Measurements from ENCODE around the gene C14orf132.
"Not testable (repeated sequence)": the region's sequence is repeated elsewhere in the genome, so short reads cannot be mapped to it uniquely, and the experiment has no call there.

Gene C14orf132

DNA sequence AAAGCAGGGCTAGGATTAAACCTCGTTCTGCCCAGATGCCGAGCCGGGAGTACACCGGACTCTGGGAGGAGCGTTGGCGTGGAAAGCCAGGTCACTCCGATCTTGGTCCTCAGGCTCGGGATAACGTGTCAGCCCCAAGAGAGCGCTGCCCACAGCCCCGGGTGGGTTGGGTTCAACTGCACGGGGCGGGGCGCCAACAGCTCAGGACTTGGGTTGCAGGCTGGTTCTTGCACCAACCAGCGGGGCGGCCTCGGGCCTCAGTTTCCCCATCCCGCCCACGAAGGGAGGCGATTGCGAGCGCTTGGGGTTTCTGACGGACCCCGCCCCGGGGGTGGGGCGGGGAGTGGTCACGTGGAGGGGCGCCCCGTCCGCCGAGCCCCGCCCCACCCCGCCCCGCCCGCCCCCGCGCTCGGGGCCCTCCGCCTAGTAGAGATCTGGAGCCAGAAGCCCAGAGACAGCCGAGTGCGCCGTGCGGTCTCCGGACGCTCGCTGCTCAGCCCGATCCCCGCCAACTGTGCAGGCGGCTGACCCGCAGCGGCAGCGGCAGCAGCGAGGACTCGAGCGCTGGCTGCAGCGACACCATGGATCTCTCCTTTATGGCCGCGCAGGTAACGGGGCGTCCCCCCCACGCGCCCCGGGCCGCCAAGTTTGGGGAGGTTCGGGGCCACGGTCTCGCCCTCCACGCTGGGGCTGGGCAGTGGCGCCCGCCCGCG, at the start of gene C14orf132:
C14orf132 (plus strand) TSS at position 443 of the 713 bp plus-strand sequence; CDS start at position 582, 139 bp downstream.
- Histone ChIP-seq H3K36me3 (ENCODE audit: control insufficient read depth, insufficient read depth, low read length) (no peaks in the 10 kb centered on the region), H3K4me3 (ENCODE audit: low read length) (peak within 1 kb of the TSS; percentile 49), H3K27me3 (ENCODE audit: control insufficient read depth, insufficient read depth, low read length) (peaks cover 10% of the 10 kb centered on the region), H3K9ac (ENCODE audit: low read length) (peak within 1 kb of the TSS; percentile 30), H3K9me3 (ENCODE audit: control insufficient read depth, low read length) (no peaks in the 10 kb centered on the region), H3K4me1 (ENCODE audit: control insufficient read depth, insufficient read depth, low read length) (peaks cover 14% of the 10 kb centered on the region)

GRCh38 chr14:95993768-95994592, 45.2 kb upstream of the C14orf132 start:
- Histone ChIP-seq H3K9ac (ENCODE audit: low read length) (no peak overlapping the region), H3K4me3 (ENCODE audit: low read length) (no peak overlapping the region), H3K9me3 (ENCODE audit: control insufficient read depth, low read length) (no peaks in the 10 kb centered on the region), H3K27me3 (ENCODE audit: control insufficient read depth, insufficient read depth, low read length) (peaks cover 9% of the 10 kb centered on the region), H3K4me1 (ENCODE audit: control insufficient read depth, insufficient read depth, low read length) (no peaks in the 10 kb centered on the region), H3K36me3 (ENCODE audit: control insufficient read depth, insufficient read depth, low read length) (no peaks in the 10 kb centered on the region)

DNA sequence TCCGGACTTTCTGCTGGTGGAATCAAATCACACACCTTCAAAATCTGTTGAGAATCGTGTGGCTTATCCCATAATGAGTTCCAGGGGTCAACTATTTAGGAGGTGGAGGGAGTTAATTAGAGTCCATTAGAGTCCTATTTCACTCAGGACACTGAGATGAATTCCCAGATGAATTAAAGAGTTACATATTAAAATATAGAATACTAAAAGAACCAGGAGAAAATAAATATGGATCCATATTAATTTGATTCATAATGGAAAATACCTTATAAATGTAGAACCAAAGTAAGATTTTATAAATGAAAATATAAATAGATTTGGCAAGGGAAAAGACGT, 44.6 kb upstream of the C14orf132 start:
- no peaks in the 10 kb centered on the region for H3K9me3 ChIP-seq (ENCODE audit: control insufficient read depth, low read length)
- H3K4me1 ChIP-seq (ENCODE audit: control insufficient read depth, insufficient read depth, low read length): no peaks in the 10 kb centered on the region
- peaks cover 9% of the 10 kb centered on the region for H3K27me3 ChIP-seq (ENCODE audit: control insufficient read depth, insufficient read depth, low read length)
- no peak overlapping the region for H3K9ac ChIP-seq (ENCODE audit: low read length)
- H3K36me3 ChIP-seq (ENCODE audit: control insufficient read depth, insufficient read depth, low read length): no peaks in the 10 kb centered on the region
- no peak overlapping the region for H3K4me3 ChIP-seq (ENCODE audit: low read length)

GRCh38 chr14:95998656-95999055, 40.5 kb upstream of the C14orf132 start:
- Histone ChIP-seq H3K9ac (ENCODE audit: low read length) (no peak overlapping the region), H3K9me3 (ENCODE audit: control insufficient read depth, low read length) (no peaks in the 10 kb centered on the region), H3K4me1 (ENCODE audit: control insufficient read depth, insufficient read depth, low read length) (no peaks in the 10 kb centered on the region), H3K27me3 (ENCODE audit: control insufficient read depth, insufficient read depth, low read length) (peaks cover 13% of the 10 kb centered on the region), H3K36me3 (ENCODE audit: control insufficient read depth, insufficient read depth, low read length) (no peaks in the 10 kb centered on the region), H3K4me3 (ENCODE audit: low read length) (no peak overlapping the region)

GRCh38 chr14:96001866-96002497, 37.2 kb upstream of the C14orf132 start:
- no peaks in the 10 kb centered on the region for H3K36me3 ChIP-seq (ENCODE audit: control insufficient read depth, insufficient read depth, low read length)
- H3K27me3 ChIP-seq (ENCODE audit: control insufficient read depth, insufficient read depth, low read length): peaks cover 13% of the 10 kb centered on the region
- no peaks in the 10 kb centered on the region for H3K9me3 ChIP-seq (ENCODE audit: control insufficient read depth, low read length)
- H3K4me1 ChIP-seq (ENCODE audit: control insufficient read depth, insufficient read depth, low read length): no peaks in the 10 kb centered on the region
- H3K4me3 ChIP-seq (ENCODE audit: low read length): no peak overlapping the region
- no peak overlapping the region for H3K9ac ChIP-seq (ENCODE audit: low read length)

- Histone ChIP-seq H3K4me1 (ENCODE audit: control insufficient read depth, insufficient read depth, low read length) (no peaks in the 10 kb centered on the region), H3K36me3 (ENCODE audit: control insufficient read depth, insufficient read depth, low read length) (no peaks in the 10 kb centered on the region), H3K27me3 (ENCODE audit: control insufficient read depth, insufficient read depth, low read length) (peaks cover 13% of the 10 kb centered on the region), H3K4me3 (ENCODE audit: low read length) (no peak overlapping the region), H3K9me3 (ENCODE audit: control insufficient read depth, low read length) (no peaks in the 10 kb centered on the region), H3K9ac (ENCODE audit: low read length) (no peak overlapping the region)
These were observed 36.7 kb upstream of the C14orf132 start for GRCh38 chr14:96002498-96002884.

GRCh38 chr14:96011131-96011530, 28.0 kb upstream of the C14orf132 start:
- Histone ChIP-seq H3K27me3 (ENCODE audit: control insufficient read depth, insufficient read depth, low read length) (no peaks in the 10 kb centered on the region), H3K4me3 (ENCODE audit: low read length) (no peak overlapping the region), H3K9ac (ENCODE audit: low read length) (no peak overlapping the region), H3K36me3 (ENCODE audit: control insufficient read depth, insufficient read depth, low read length) (no peaks in the 10 kb centered on the region), H3K9me3 (ENCODE audit: control insufficient read depth, low read length) (no peaks in the 10 kb centered on the region), H3K4me1 (ENCODE audit: control insufficient read depth, insufficient read depth, low read length) (no peaks in the 10 kb centered on the region)

- Histone ChIP-seq H3K9ac (ENCODE audit: low read length) (no peak overlapping the region), H3K4me1 (ENCODE audit: control insufficient read depth, insufficient read depth, low read length) (no peaks in the 10 kb centered on the region), H3K9me3 (ENCODE audit: control insufficient read depth, low read length) (no peaks in the 10 kb centered on the region), H3K36me3 (ENCODE audit: control insufficient read depth, insufficient read depth, low read length) (no peaks in the 10 kb centered on the region), H3K4me3 (ENCODE audit: low read length) (no peak overlapping the region), H3K27me3 (ENCODE audit: control insufficient read depth, insufficient read depth, low read length) (no peaks in the 10 kb centered on the region)
These were observed 27.6 kb upstream of the C14orf132 start for GRCh38 chr14:96011607-96012006.

DNA sequence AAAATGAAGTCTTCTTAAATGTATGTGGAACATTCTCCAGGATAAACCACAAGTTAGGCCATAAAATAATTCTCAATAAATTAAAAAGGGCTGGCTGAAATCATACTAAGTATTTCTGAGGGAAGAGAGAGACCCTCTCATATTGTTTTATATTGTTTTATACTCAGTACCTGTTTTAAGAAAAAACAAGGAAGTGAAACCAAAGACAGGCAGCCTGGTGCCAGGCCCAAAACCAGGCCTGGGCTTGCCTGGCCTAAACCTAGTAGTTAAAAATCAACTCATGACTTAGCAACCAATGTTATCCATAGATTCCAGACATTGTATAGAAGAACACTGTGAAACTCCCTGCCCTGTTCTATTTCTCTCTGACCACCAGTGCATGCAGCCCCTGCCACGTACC, 26.4 kb upstream of the C14orf132 start:
- H3K4me3 ChIP-seq (ENCODE audit: low read length); H3K36me3 ChIP-seq (ENCODE audit: control insufficient read depth, insufficient read depth, low read length); H3K27me3 ChIP-seq (ENCODE audit: control insufficient read depth, insufficient read depth, low read length); H3K9ac ChIP-seq (ENCODE audit: low read length); H3K9me3 ChIP-seq (ENCODE audit: control insufficient read depth, low read length); H3K4me1 ChIP-seq (ENCODE audit: control insufficient read depth, insufficient read depth, low read length): not testable (repeated sequence)

- no peaks in the 10 kb centered on the region for H3K9me3 ChIP-seq (ENCODE audit: control insufficient read depth, low read length)
- H3K36me3 ChIP-seq (ENCODE audit: control insufficient read depth, insufficient read depth, low read length): no peaks in the 10 kb centered on the region
- no peaks in the 10 kb centered on the region for H3K4me1 ChIP-seq (ENCODE audit: control insufficient read depth, insufficient read depth, low read length)
- peaks cover 7% of the 10 kb centered on the region for H3K27me3 ChIP-seq (ENCODE audit: control insufficient read depth, insufficient read depth, low read length)
- H3K9ac ChIP-seq (ENCODE audit: low read length): no peak overlapping the region
- no peak overlapping the region for H3K4me3 ChIP-seq (ENCODE audit: low read length)
These were observed 25.0 kb upstream of the C14orf132 start for GRCh38 chr14:96014176-96014575.

DNA sequence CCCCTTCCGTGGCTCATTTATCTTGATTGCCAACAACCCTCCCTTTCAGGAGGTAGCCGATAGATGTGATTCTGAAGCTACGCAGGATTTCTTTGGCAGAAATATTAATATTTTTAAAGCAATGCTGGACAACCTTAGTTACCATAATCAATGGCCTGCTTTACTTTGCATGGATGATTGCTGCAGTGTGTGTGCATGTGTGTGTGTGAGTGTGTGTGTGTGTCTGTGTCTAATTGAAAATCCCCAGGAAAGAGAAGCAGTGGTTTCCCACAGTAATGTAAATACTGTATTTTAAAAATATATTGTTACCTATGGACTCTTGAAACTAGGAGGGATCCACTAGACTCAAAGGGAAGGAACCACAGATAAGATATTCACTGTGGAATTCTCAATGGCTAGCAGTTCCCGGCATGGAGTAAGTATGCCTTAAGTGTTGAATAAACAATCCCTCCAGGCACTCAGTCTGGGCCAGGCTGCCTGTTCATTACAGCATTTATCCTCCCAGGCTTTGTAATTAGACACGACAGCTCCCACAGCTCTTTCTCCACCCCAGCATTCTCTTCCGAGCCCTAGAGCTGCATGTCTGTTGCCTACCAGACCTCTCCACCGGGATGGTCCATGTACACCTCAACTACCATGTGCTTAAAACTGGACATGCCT, 22.5 kb upstream of the C14orf132 start:
- Histone ChIP-seq H3K9me3 (ENCODE audit: control insufficient read depth, low read length) (no peaks in the 10 kb centered on the region), H3K9ac (ENCODE audit: low read length) (no peak overlapping the region), H3K36me3 (ENCODE audit: control insufficient read depth, insufficient read depth, low read length) (no peaks in the 10 kb centered on the region), H3K27me3 (ENCODE audit: control insufficient read depth, insufficient read depth, low read length) (peaks cover 7% of the 10 kb centered on the region), H3K4me3 (ENCODE audit: low read length) (no peak overlapping the region), H3K4me1 (ENCODE audit: control insufficient read depth, insufficient read depth, low read length) (no peaks in the 10 kb centered on the region)

- Histone ChIP-seq H3K4me1 (ENCODE audit: control insufficient read depth, insufficient read depth, low read length) (no peaks in the 10 kb centered on the region), H3K9me3 (ENCODE audit: control insufficient read depth, low read length) (no peaks in the 10 kb centered on the region), H3K4me3 (ENCODE audit: low read length) (no peak overlapping the region), H3K36me3 (ENCODE audit: control insufficient read depth, insufficient read depth, low read length) (no peaks in the 10 kb centered on the region), H3K27me3 (ENCODE audit: control insufficient read depth, insufficient read depth, low read length) (peaks cover 7% of the 10 kb centered on the region), H3K9ac (ENCODE audit: low read length) (no peak overlapping the region)
These were observed 21.3 kb upstream of the C14orf132 start for GRCh38 chr14:96017882-96018281.
